BE2C (cell line): ENCODE results near the gene C20orf202.
"Not testable (repeated sequence)": the region's sequence is repeated elsewhere in the genome, so short reads cannot be mapped to it uniquely, and the experiment has no call there.

Experiments
- DNase-seq: peaks from one replicate; pipeline ENCODE4 v3.0.0-alpha.2; 2020
- H3K27me3 ChIP-seq: fragments of 250-450 bp; sonication (Bioruptor Pico); 2 replicates; pipeline ENCODE4 v1.5.1; 2020; ENCODE audit warnings: mild to moderate bottlenecking
- H3K36me3 ChIP-seq: fragments of 250-450 bp; sonication (Bioruptor Pico); 2 replicates; pipeline ENCODE4 v1.5.1; 2020; ENCODE audit warnings: mild to moderate bottlenecking
- H3K4me1 ChIP-seq: fragments of 250-450 bp; sonication (Bioruptor Pico); 2 replicates; pipeline ENCODE4 v1.5.1; 2020
- H3K4me3 ChIP-seq: 2 replicates; pipeline ENCODE4 v1.5.1; 2011; ENCODE audit warnings: low read depth, low read length
- H3K9me3 ChIP-seq: fragments of 250-450 bp; sonication (Bioruptor Pico); 2 replicates; pipeline ENCODE4 v1.5.1; 2020
- TF ChIP-seq, protein P1 (sequence below): IDR thresholded peaks from 2 replicates; pipeline ENCODE4 v1.5.1; 2012; ENCODE audit warnings: mild to moderate bottlenecking, low read depth, low read length

The C20orf202 gene

GRCh38 chr20:1241456-1241855 is 38.2 kb downstream of the C20orf202 start:
- Histone ChIP-seq H3K9me3 (no peaks in the 10 kb centered on the region), H3K27me3 (no peaks in the 10 kb centered on the region), H3K4me3 (no peak overlapping the region), H3K4me1 (no peaks in the 10 kb centered on the region), H3K36me3 (no peaks in the 10 kb centered on the region)
- TF ChIP-seq, protein P1, sequence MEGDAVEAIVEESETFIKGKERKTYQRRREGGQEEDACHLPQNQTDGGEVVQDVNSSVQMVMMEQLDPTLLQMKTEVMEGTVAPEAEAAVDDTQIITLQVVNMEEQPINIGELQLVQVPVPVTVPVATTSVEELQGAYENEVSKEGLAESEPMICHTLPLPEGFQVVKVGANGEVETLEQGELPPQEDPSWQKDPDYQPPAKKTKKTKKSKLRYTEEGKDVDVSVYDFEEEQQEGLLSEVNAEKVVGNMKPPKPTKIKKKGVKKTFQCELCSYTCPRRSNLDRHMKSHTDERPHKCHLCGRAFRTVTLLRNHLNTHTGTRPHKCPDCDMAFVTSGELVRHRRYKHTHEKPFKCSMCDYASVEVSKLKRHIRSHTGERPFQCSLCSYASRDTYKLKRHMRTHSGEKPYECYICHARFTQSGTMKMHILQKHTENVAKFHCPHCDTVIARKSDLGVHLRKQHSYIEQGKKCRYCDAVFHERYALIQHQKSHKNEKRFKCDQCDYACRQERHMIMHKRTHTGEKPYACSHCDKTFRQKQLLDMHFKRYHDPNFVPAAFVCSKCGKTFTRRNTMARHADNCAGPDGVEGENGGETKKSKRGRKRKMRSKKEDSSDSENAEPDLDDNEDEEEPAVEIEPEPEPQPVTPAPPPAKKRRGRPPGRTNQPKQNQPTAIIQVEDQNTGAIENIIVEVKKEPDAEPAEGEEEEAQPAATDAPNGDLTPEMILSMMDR = no peak
- DNase-seq = no peak

DNA sequence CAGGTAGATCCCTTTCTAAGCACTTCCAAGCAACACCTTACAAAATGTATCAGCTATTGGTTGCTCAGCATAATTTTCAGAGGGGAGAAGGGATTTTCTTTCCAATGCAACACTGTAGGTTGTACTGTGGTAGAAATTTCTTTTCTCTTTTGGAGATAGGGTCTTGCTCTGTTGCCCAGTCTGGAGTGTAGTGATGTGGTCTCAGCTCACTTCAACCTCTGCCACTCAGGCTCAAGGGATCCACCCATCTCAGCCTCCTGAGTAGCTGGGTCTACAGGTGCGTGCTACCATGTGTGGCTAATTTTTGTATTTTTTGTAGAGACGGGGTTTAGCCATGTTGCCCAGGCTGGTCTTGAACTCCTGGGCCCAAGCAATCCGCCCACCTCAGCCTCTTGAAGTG is 38.8 kb downstream of the C20orf202 start:
- no peak overlapping the region for H3K4me3 ChIP-seq
- TF ChIP-seq, protein P1 = no peak
- H3K27me3 ChIP-seq = no peaks in the 10 kb centered on the region
- H3K4me1 ChIP-seq = no peaks in the 10 kb centered on the region
- DNase-seq = no peak
- H3K9me3 ChIP-seq = no peaks in the 10 kb centered on the region
- H3K36me3 ChIP-seq = no peaks in the 10 kb centered on the region

- Histone ChIP-seq H3K27me3 (no peaks in the 10 kb centered on the region), H3K4me3 (no peak overlapping the region), H3K36me3 (no peaks in the 10 kb centered on the region), H3K9me3 (no peaks in the 10 kb centered on the region), H3K4me1 (no peaks in the 10 kb centered on the region)
- DNase-seq = no peak
- TF ChIP-seq, protein P1 = no peak
Measured at GRCh38 chr20:1242530-1242929, 39.3 kb downstream of the C20orf202 start.

GRCh38 chr20:1245578-1245977 is 42.3 kb downstream of the C20orf202 start:
- no peaks in the 10 kb centered on the region for H3K9me3 ChIP-seq

DNA sequence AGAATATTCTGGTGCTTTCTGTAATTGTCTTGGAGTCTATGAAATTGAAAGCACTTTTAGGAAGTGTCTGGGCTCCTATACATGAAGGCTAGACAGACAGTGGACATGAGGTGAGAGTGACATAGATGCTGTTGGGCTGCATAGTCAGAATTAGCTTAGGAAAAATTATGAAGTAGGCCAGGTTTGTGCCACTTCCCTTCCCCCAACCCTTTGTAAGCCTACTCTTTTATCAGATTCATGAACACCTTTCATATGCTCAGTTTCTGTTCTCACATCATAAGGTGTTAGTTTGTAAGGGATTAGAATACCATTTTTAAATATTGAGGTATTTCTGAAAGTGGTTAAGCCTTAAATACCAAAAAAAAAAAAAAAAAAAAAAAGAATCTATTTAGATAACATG is 44.4 kb downstream of the C20orf202 start:
- TF ChIP-seq, protein P1 = no peak
- no peak overlapping the region for H3K4me3 ChIP-seq
- no peaks in the 10 kb centered on the region for H3K4me1 ChIP-seq
- H3K9me3 ChIP-seq = no peaks in the 10 kb centered on the region
- no peaks in the 10 kb centered on the region for H3K36me3 ChIP-seq
- no peaks in the 10 kb centered on the region for H3K27me3 ChIP-seq
- DNase-seq = no peak

More at GRCh38 chr20:1245578-1245977, 42.3 kb downstream of the C20orf202 start:
- no peaks in the 10 kb centered on the region for H3K4me1 ChIP-seq
- TF ChIP-seq, protein P1 = no peak
- H3K27me3 ChIP-seq = no peaks in the 10 kb centered on the region
- no peaks in the 10 kb centered on the region for H3K36me3 ChIP-seq
- no peak overlapping the region for H3K4me3 ChIP-seq
- DNase-seq = no peak

DNA sequence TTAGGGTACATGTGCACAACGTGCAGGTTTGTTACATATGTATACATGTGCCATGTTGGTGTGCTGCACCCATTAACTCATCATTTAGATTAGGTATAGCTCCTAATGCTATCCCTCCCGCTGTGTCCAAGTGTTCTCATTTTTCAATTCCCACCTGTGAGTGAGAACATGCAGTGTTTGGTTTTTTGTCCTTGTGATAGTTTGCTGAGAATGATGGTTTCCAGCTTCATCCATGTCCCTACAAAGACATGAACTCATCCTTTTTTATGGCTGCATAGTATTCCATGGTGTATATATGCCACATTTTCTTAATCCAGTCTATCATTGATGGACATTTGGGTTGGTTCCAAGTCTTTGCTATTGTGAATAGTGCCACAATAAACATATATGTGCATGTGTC is 47.0 kb downstream of the C20orf202 start:
- H3K27me3 ChIP-seq, H3K4me1 ChIP-seq, H3K9me3 ChIP-seq, H3K36me3 ChIP-seq, DNase-seq, H3K4me3 ChIP-seq: not testable (repeated sequence)

- no peak overlapping the region for H3K4me3 ChIP-seq
- no peaks in the 10 kb centered on the region for H3K36me3 ChIP-seq
- no peaks in the 10 kb centered on the region for H3K9me3 ChIP-seq
- H3K27me3 ChIP-seq = no peaks in the 10 kb centered on the region
- no peak for DNase-seq
- TF ChIP-seq, protein P1 = no peak
- no peaks in the 10 kb centered on the region for H3K4me1 ChIP-seq
Measured at GRCh38 chr20:1252416-1252815, 49.2 kb downstream of the C20orf202 start.
